Sigmoid colon (tissue), 4 donors: ENCODE measurements around the gene CWF19L2.

Experiments
- CTCF ChIP-seq, 4 experiments: fragments of 450-650 bp in 3 of 4; fragments of 200-600 bp in 1 of 4; IDR thresholded peaks; one replicate each; pipeline ENCODE4 v1.5.1; 2016 to 2019; ENCODE audit warnings: antibody characterized with exemption in 4 of 4, mild to moderate bottlenecking in 3 of 4, moderate library complexity in 2 of 4
- EP300 ChIP-seq, 4 donors: sonication (generic); formaldehyde crosslinking; IDR thresholded peaks; one replicate each; pipeline ENCODE4 v1.6.1; 2017; ENCODE audit warnings: antibody characterized with exemption in 4 of 4
- POLR2A ChIP-seq, 2 donors: fragments of 450-650 bp; IDR thresholded peaks; one replicate each; pipeline ENCODE4 v1.6.1; 2016; ENCODE audit warnings: antibody characterized with exemption in 2 of 2, mild to moderate bottlenecking in 2 of 2, moderate library complexity in 2 of 2
- POLR2AphosphoS5 ChIP-seq, 4 donors: sonication (generic); formaldehyde crosslinking; IDR thresholded peaks; one replicate each; pipeline ENCODE4 v1.6.1; 2017; ENCODE audit warnings: antibody characterized with exemption in 4 of 4

- TF ChIP-seq CTCF (IDR thresholded peaks at IDR 0.05) (no peak), POLR2A (IDR thresholded peaks at IDR 0.05) (no peak), EP300 (IDR thresholded peaks at IDR 0.05) (no peak), POLR2AphosphoS5 (IDR thresholded peaks at IDR 0.05) (no peak)
Observed at GRCh38 chr11:107430525-107430924, 27.1 kb downstream of the CWF19L2 start.
